Measurements from ENCODE around the gene TNRC6A.

DNA sequence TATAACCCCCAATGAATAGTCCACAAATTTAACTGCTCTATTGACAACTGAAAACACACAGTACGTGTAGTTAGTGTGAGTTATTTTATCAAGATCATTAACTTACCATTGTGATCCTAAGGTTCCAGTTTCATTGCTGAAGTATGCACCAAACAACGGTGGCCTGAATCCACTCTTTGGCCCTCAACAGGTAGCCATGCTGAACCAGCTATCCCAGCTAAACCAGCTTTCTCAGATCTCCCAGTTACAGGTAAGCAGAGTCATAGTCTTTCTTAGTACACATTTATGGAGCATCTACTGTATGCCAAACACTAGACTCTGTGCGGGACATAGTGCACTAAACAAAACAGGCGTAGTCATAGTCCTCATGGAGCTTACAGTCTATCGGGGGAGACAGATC, 76.0 kb downstream of the TNRC6A start:
- TF ChIP-seq TARDBP (IDR thresholded peaks at IDR 0.05; ENCODE audit: borderline replicate concordance) = no peak
- TF ChIP-seq, protein P1, sequence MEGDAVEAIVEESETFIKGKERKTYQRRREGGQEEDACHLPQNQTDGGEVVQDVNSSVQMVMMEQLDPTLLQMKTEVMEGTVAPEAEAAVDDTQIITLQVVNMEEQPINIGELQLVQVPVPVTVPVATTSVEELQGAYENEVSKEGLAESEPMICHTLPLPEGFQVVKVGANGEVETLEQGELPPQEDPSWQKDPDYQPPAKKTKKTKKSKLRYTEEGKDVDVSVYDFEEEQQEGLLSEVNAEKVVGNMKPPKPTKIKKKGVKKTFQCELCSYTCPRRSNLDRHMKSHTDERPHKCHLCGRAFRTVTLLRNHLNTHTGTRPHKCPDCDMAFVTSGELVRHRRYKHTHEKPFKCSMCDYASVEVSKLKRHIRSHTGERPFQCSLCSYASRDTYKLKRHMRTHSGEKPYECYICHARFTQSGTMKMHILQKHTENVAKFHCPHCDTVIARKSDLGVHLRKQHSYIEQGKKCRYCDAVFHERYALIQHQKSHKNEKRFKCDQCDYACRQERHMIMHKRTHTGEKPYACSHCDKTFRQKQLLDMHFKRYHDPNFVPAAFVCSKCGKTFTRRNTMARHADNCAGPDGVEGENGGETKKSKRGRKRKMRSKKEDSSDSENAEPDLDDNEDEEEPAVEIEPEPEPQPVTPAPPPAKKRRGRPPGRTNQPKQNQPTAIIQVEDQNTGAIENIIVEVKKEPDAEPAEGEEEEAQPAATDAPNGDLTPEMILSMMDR (IDR thresholded peaks at IDR 0.05 in 2 of 3, conservative IDR thresholded peaks at IDR 0.05 in 1 of 3; ENCODE audit: control insufficient read depth in 2 of 3, extremely low read depth in 1 of 3, insufficient read depth in 1 of 3, low read depth in 3 of 3, low read length in 3 of 3) = no peak
- TF ChIP-seq, protein P2, sequence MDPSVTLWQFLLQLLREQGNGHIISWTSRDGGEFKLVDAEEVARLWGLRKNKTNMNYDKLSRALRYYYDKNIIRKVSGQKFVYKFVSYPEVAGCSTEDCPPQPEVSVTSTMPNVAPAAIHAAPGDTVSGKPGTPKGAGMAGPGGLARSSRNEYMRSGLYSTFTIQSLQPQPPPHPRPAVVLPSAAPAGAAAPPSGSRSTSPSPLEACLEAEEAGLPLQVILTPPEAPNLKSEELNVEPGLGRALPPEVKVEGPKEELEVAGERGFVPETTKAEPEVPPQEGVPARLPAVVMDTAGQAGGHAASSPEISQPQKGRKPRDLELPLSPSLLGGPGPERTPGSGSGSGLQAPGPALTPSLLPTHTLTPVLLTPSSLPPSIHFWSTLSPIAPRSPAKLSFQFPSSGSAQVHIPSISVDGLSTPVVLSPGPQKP (IDR thresholded peaks at IDR 0.05; ENCODE audit: low read depth, low read length) = no peak
- no peak for TF ChIP-seq GATAD2B (conservative IDR thresholded peaks at IDR 0.05; ENCODE audit: low read depth)
- no peak for TF ChIP-seq CHD2 (IDR thresholded peaks at IDR 0.05; ENCODE audit: borderline replicate concordance, low read depth, low read length)
- no peak for TF ChIP-seq POLR2AphosphoS5 (IDR thresholded peaks at IDR 0.05; ENCODE audit: low read length)
- TF ChIP-seq, protein P3, sequence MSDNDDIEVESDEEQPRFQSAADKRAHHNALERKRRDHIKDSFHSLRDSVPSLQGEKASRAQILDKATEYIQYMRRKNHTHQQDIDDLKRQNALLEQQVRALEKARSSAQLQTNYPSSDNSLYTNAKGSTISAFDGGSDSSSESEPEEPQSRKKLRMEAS (IDR thresholded peaks at IDR 0.05; ENCODE audit: low read depth, low read length) = no peak
- no peak for TF ChIP-seq RB1 (IDR thresholded peaks at IDR 0.05; ENCODE audit: borderline replicate concordance)
